H1 (cell line): ENCODE data around the gene CREB3L1. TPM values are rescaled to one million over a fixed set of nuclear protein-coding genes. Genes with fewer than 3 reads are reported as not detected.

Experiments used
- CTCF ChIA-PET: fragments of 300-600 bp; sonication (Branson Sonifier 250); formaldehyde crosslinking; loops from one replicate; lab custom pipeline; 2021; ENCODE audit not compliant: partially characterized antibody; lab: Charles Lee
- POLR2A ChIA-PET: fragments of 300-600 bp; sonication (Branson Sonifier 250); formaldehyde crosslinking; loops from one replicate; lab custom pipeline; 2021; ENCODE audit warnings: inconsistent platforms; ENCODE audit not compliant: partially characterized antibody; lab: Charles Lee
- DNase-seq, 2 experiments: peaks; one replicate each; pipeline versions ENCODE4 v3.0.0 to v3.0.0-alpha.2; 2010 to 2022; ENCODE audit warnings: low spot score in 2 of 2, low read depth in 1 of 2, mixed read lengths in 1 of 2
- FAIRE-seq: peaks from 2 replicates; lab custom pipeline; 2011; peaks lifted over from hg19 to GRCh38; lab: Jason Lieb, UNC
- H2AFZ ChIP-seq: 2 replicates; pipeline ENCODE4 v1.8.1; 2012; ENCODE audit warnings: low read length, inconsistent platforms
- H2AK5ac ChIP-seq: 2 replicates; pipeline ENCODE4 v1.6.1; 2013; ENCODE audit warnings: low read depth, low read length
- H2BK120ac ChIP-seq: replicated peaks from 2 replicates; pipeline ENCODE3; 2013; ENCODE audit warnings: low read depth, low read length, inconsistent platforms
- H2BK12ac ChIP-seq: 2 replicates; pipeline ENCODE4 v1.6.1; 2013; ENCODE audit warnings: low read depth, low read length
- H2BK15ac ChIP-seq: 2 replicates; pipeline ENCODE4 v1.6.1; 2013; ENCODE audit warnings: low read length
- H2BK20ac ChIP-seq: 2 replicates; pipeline ENCODE4 v1.6.1; 2013; ENCODE audit warnings: low read length
- H2BK5ac ChIP-seq: 2 replicates; pipeline ENCODE4 v1.6.1; 2013; ENCODE audit warnings: low read depth, low read length
- H3K14ac ChIP-seq: 2 replicates; pipeline ENCODE4 v1.6.1; 2013; ENCODE audit warnings: inconsistent platforms; ENCODE audit not compliant: insufficient read length
- H3K18ac ChIP-seq: 2 replicates; pipeline ENCODE4 v1.6.1; 2013; ENCODE audit warnings: low read length; ENCODE audit errors: extremely low read depth
- H3K23ac ChIP-seq: 2 replicates; pipeline ENCODE4 v1.6.1; 2013; ENCODE audit warnings: inconsistent platforms; ENCODE audit not compliant: insufficient read length
- H3K23me2 ChIP-seq: 2 replicates; pipeline ENCODE4 v1.6.1; 2013; ENCODE audit warnings: low read depth, low read length
- H3K27ac ChIP-seq: 2 replicates; pipeline ENCODE4 v1.6.1; 2011; ENCODE audit warnings: low read depth, low read length, inconsistent platforms
- H3K27me3 ChIP-seq, 4 experiments: replicated peaks in 1 of 4; 1 replicate in 1 of 4; 2 replicates in 3 of 4; pipeline versions ENCODE4 v1.6.1 to v1.8.1; 2011 to 2013; ENCODE audit warnings: low read length in 3 of 4, mild to moderate bottlenecking in 3 of 4, inconsistent platforms in 2 of 4, mixed read lengths in 2 of 4, moderate library complexity in 1 of 4; ENCODE audit not compliant: control insufficient read depth in 3 of 4, insufficient read depth in 3 of 4; ENCODE audit errors: extremely low read depth in 1 of 4
- H3K36me3 ChIP-seq, 4 experiments: 2 replicates each; pipeline versions ENCODE4 v1.6.1 to v1.8.1; 2011 to 2013; ENCODE audit warnings: mild to moderate bottlenecking in 4 of 4, low read length in 3 of 4, moderate library complexity in 2 of 4, control low read depth in 1 of 4, inconsistent platforms in 1 of 4; ENCODE audit not compliant: insufficient read depth in 4 of 4, control insufficient read depth in 2 of 4
- H3K4ac ChIP-seq: replicated peaks from 2 replicates; pipeline ENCODE3; 2013; ENCODE audit warnings: low read length, low read depth, mixed read lengths, inconsistent platforms; ENCODE audit not compliant: insufficient read length
- H3K4me1 ChIP-seq, 4 experiments: replicated peaks in 1 of 4; 1 replicate in 1 of 4; 2 replicates in 3 of 4; pipeline versions ENCODE4 v1.6.1 to v1.8.1; 2011 to 2013; ENCODE audit warnings: low read length in 3 of 4, inconsistent platforms in 2 of 4, mixed read lengths in 1 of 4; ENCODE audit not compliant: insufficient read depth in 4 of 4, control insufficient read depth in 3 of 4
- H3K4me2 ChIP-seq, 2 experiments: 2 replicates each; pipeline versions ENCODE4 v1.6.1 to v1.8.1; 2011 to 2013; ENCODE audit warnings: low read depth in 2 of 2, low read length in 2 of 2, control low read depth in 1 of 2, inconsistent platforms in 1 of 2, mild to moderate bottlenecking in 1 of 2; ENCODE audit not compliant: insufficient read depth in 1 of 2
- H3K4me3 ChIP-seq, 4 experiments: fragments of 200-600, 300-600 bp in 1 of 4; sonication (generic), shearing (Covaris generic), sonication (Bioruptor Twin) in 1 of 4; 2 replicates each; pipeline versions ENCODE4 v1.5.1 to v1.8.1; 2011 to 2016; ENCODE audit warnings: low read length in 4 of 4, low read depth in 3 of 4, control low read depth in 2 of 4, inconsistent platforms in 2 of 4, mild to moderate bottlenecking in 2 of 4, mixed read lengths in 1 of 4, moderate library complexity in 1 of 4; ENCODE audit not compliant: insufficient read depth in 2 of 4; ENCODE audit errors: extremely low read depth in 1 of 4
- H3K56ac ChIP-seq: replicated peaks from 2 replicates; pipeline ENCODE3; 2013; ENCODE audit warnings: low read depth, mild to moderate bottlenecking, mixed read lengths, low read length, inconsistent platforms; ENCODE audit not compliant: insufficient read length
- H3K79me1 ChIP-seq: 2 replicates; pipeline ENCODE4 v1.6.1; 2013; ENCODE audit warnings: low read depth, low read length, control low read depth
- H3K79me2 ChIP-seq, 2 experiments: 2 replicates each; pipeline versions ENCODE4 v1.6.1 to v1.8.1; 2012 to 2013; ENCODE audit warnings: low read length in 2 of 2, mild to moderate bottlenecking in 2 of 2, inconsistent platforms in 1 of 2; ENCODE audit not compliant: insufficient read depth in 2 of 2, control insufficient read depth in 1 of 2
- H3K9ac ChIP-seq, 4 experiments: replicated peaks in 1 of 4; 1 replicate in 1 of 4; 2 replicates in 3 of 4; pipeline versions ENCODE4 v1.6.1 to v1.8.1; 2011 to 2013; ENCODE audit warnings: low read depth in 3 of 4, low read length in 3 of 4, control low read depth in 2 of 4, mild to moderate bottlenecking in 2 of 4, moderate library complexity in 2 of 4, inconsistent platforms in 1 of 4; ENCODE audit errors: extremely low read depth in 1 of 4
- H3K9me3 ChIP-seq, 2 experiments: 2 replicates each; pipeline versions ENCODE4 v1.6.1 to v1.8.1; 2012 to 2013; ENCODE audit warnings: mild to moderate bottlenecking in 2 of 2, moderate library complexity in 2 of 2, control low read depth in 1 of 2, inconsistent platforms in 1 of 2, low read depth in 1 of 2, low read length in 1 of 2, mixed read lengths in 1 of 2; ENCODE audit not compliant: insufficient read depth in 2 of 2
- H4K20me1 ChIP-seq, 2 experiments: replicated peaks in 1 of 2; 2 replicates each; pipeline versions ENCODE3 to v1.8.1; 2011 to 2013; ENCODE audit warnings: inconsistent platforms in 2 of 2, low read length in 2 of 2, mild to moderate bottlenecking in 1 of 2; ENCODE audit not compliant: insufficient read depth in 2 of 2, control insufficient read depth in 1 of 2
- H4K5ac ChIP-seq: 2 replicates; pipeline ENCODE4 v1.6.1; 2013; ENCODE audit warnings: low read length, low read depth, mixed read lengths, inconsistent platforms; ENCODE audit not compliant: insufficient read length
- H4K8ac ChIP-seq: 2 replicates; pipeline ENCODE4 v1.8.0; 2013; ENCODE audit warnings: mild to moderate bottlenecking, moderate library complexity, low read length, inconsistent platforms; ENCODE audit not compliant: insufficient read depth; ENCODE audit errors: extremely low read depth
- H4K91ac ChIP-seq: replicated peaks from 2 replicates; pipeline ENCODE3; 2013; ENCODE audit warnings: low read length, mixed read lengths, inconsistent platforms; ENCODE audit not compliant: insufficient read length
- CBX5 ChIP-seq: fragments of 300-800, 300-1000 bp; sonication (generic); IDR thresholded peaks from 2 replicates; pipeline ENCODE4 v1.7.1; 2016; ENCODE audit warnings: antibody characterized with exemption, low read length, low read depth
- CTBP2 ChIP-seq: IDR thresholded peaks from 2 replicates; pipeline ENCODE4 v1.7.0; 2011; ENCODE audit warnings: borderline replicate concordance, mild to moderate bottlenecking, moderate library complexity, mixed read lengths, low read length; ENCODE audit not compliant: insufficient read depth, insufficient read length
- HDAC2 ChIP-seq, 2 experiments: fragments of 300-600 bp in 1 of 2; sonication (generic) in 1 of 2; IDR thresholded peaks; 2 replicates each; pipeline ENCODE4 v1.6.1; 2011 to 2012; ENCODE audit warnings: low read depth in 2 of 2, low read length in 2 of 2, mild to moderate bottlenecking in 2 of 2, moderate library complexity in 2 of 2, borderline replicate concordance in 1 of 2, inconsistent platforms in 1 of 2
- JUN ChIP-seq: IDR thresholded peaks from 2 replicates; pipeline ENCODE4 v1.6.1; 2011; ENCODE audit warnings: low read depth, mild to moderate bottlenecking, improper control_type of control experiment, low read length
- RAD21 ChIP-seq, 2 experiments: IDR thresholded peaks in 1 of 2; conservative IDR thresholded peaks in 1 of 2; 2 replicates each; pipeline ENCODE4 v1.6.1; 2011; ENCODE audit warnings: low read depth in 2 of 2, low read length in 2 of 2, improper control_type of control experiment in 1 of 2, inconsistent platforms in 1 of 2, mild to moderate bottlenecking in 1 of 2, moderate library complexity in 1 of 2
- TBP ChIP-seq: IDR thresholded peaks from 2 replicates; pipeline ENCODE4 v1.6.1; 2011; ENCODE audit warnings: low read depth, low read length, improper control_type of control experiment
- ZNF274 ChIP-seq: IDR thresholded peaks from 2 replicates; pipeline ENCODE4 v1.7.0; 2012; ENCODE audit warnings: low read length, borderline replicate concordance; ENCODE audit errors: extremely low read depth
- WGBS, 2 experiments: shearing (Covaris generic) in 1 of 2; methylation state at CpG; one replicate each; pipeline versions ENCODE4 v1.1.6 to v1.1.7; 2013 to 2015; ENCODE audit warnings: low lambda C conversion rate in 2 of 2, mixed read lengths in 2 of 2, inconsistent platforms in 1 of 2, low coverage in 1 of 2, missing lambda C conversion rate in 1 of 2; ENCODE audit not compliant: insufficient replicate concordance in 2 of 2, insufficient coverage in 1 of 2, insufficient read length in 1 of 2; ENCODE audit errors: extremely low coverage in 1 of 2, missing lambda C conversion rate in 1 of 2; 5-methylcytosine and 5-hydroxymethylcytosine counted together
- polyA plus RNA-seq, 7 experiments: library from polyadenylated mRNA; depleted of rRNA in 3 of 7; stranded (reverse) in 5 of 7; unstranded in 2 of 7; fragments of >200 nt in 5 of 7; fragments of 200-250 nt in 2 of 7; gene quantifications; 1 replicate in 5 of 7; 2 replicates in 1 of 7; 4 replicates in 1 of 7; pipeline versions ENCODE4 v1.2.1 to v1.2.3, GENCODE V29; 2011 to 2013; ENCODE audit warnings: missing spikeins in 2 of 7, mixed read lengths in 2 of 7
- total RNA-seq: library from RNA; stranded (reverse); fragmentation: NEBNext Ultra II Directional; extraction: Animal tissue kit (Norgen Biotek cat#: 25700); gene quantifications from 2 replicates; pipeline ENCODE4 v1.2.1, GENCODE V29; 2021
- TF ChIP-seq, protein P1 (sequence below), 3 experiments: IDR thresholded peaks; 1 replicate in 2 of 3; 2 replicates in 1 of 3; pipeline versions ENCODE4 v1.5.1 to v1.6.1; 2011; ENCODE audit warnings: low read length in 3 of 3, mild to moderate bottlenecking in 3 of 3, inconsistent platforms in 2 of 3, low read depth in 1 of 3, moderate library complexity in 1 of 3; ENCODE audit not compliant: insufficient read depth in 1 of 3; ENCODE audit errors: control extremely low read depth in 1 of 3
- TF ChIP-seq, protein P2 (sequence below): IDR thresholded peaks from 2 replicates; pipeline ENCODE4 v1.6.1; 2012; ENCODE audit warnings: inconsistent platforms

Gene CREB3L1
- total and polyA plus RNA-seq, 2 of the 8 experiments (the other 6 are each of a cell fraction or from before 2014, with no cell fraction given), result 4.1 to 12.7 TPM

DNA sequence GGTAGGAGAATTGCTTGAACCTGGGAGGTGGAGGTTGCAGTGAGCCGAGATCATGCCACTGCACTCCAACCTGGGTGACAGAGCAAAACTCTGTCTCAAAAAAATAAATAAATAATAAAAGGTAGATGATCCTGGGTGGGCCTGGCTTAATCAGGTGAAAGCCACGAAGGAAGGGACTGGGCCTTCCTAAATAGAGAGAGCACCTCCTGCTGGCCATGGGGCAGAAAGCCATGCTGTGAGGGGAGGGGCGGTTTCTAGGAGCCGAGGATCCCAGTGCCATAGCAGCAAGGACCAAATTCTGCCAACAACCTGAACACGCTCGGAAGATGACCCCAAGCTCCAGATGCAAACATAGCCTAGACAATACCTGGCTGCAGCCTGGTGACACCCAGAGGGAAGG is 45.3 kb downstream of the CREB3L1 start:
- Histone ChIP-seq H2BK15ac (no peak overlapping the region), H3K4me2 (no peak overlapping the region), H3K9ac (no peak overlapping the region), H3K18ac (no peak overlapping the region), H2BK20ac (no peak overlapping the region), H4K8ac (no peak overlapping the region), H3K4ac (peak overlapping the region; percentile 91), H4K5ac (no peak overlapping the region), H2BK5ac (no peak overlapping the region), H2BK12ac (no peak overlapping the region; the same call in 1 of the 2 replicates), H3K36me3 (0 out of 8 replicates have a peak, but pooled peaks cover 0 to 4% (median 0%) of the 10 kb centered on the region in 4 experiments), H3K4me1 (no peaks in the 10 kb centered on the region; a peak in 1 of 7 replicates), H4K91ac (peak overlapping the region; percentile 44), H2AFZ (no peak overlapping the region), H3K14ac (no peak overlapping the region), H2AK5ac (no peak overlapping the region; the same call in 1 of the 2 replicates), H3K27me3 (no peaks in the 10 kb centered on the region), H3K9me3 (no peaks in the 10 kb centered on the region), H3K79me2 (no peaks in the 10 kb centered on the region), H2BK120ac (no peak overlapping the region), H3K4me3 (no peak overlapping the region), H3K23ac (no peak overlapping the region), H3K79me1 (no peaks in the 10 kb centered on the region), H3K27ac (no peak overlapping the region), H3K56ac (no peak overlapping the region), H4K20me1 (no peaks in the 10 kb centered on the region), H3K23me2 (no peaks in the 10 kb centered on the region)
- FAIRE-seq (peak; percentile 36), DNase-seq (peak in 1 of 2 experiments; percentile 82)
- WGBS, 2 experiments, result 87% methylated on average over 6 of the region's 6 CpGs; no CpG with 5 or more reads in 1 of the 2 experiments
- CTCF ChIA-PET, result interaction anchor here (0.6 to 42.5 kb wide), 13 partner anchors 4 to 223 kb away, joined by 3 to 1004 read pairs (median 7); partner anchors contain the start of genes DGKZ and MDK
- POLR2A ChIA-PET, result interaction anchor here (1.3 to 2.0 kb wide), 5 partner anchors 14 to 80 kb away, joined by 3 to 5 read pairs (median 4); no protein-coding TSS in a partner anchor
- TF ChIP-seq, protein P1, sequence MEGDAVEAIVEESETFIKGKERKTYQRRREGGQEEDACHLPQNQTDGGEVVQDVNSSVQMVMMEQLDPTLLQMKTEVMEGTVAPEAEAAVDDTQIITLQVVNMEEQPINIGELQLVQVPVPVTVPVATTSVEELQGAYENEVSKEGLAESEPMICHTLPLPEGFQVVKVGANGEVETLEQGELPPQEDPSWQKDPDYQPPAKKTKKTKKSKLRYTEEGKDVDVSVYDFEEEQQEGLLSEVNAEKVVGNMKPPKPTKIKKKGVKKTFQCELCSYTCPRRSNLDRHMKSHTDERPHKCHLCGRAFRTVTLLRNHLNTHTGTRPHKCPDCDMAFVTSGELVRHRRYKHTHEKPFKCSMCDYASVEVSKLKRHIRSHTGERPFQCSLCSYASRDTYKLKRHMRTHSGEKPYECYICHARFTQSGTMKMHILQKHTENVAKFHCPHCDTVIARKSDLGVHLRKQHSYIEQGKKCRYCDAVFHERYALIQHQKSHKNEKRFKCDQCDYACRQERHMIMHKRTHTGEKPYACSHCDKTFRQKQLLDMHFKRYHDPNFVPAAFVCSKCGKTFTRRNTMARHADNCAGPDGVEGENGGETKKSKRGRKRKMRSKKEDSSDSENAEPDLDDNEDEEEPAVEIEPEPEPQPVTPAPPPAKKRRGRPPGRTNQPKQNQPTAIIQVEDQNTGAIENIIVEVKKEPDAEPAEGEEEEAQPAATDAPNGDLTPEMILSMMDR (IDR thresholded peaks at IDR 0.05; ENCODE audit: control extremely low read depth in 1 of 3, insufficient read depth in 1 of 3, low read depth in 1 of 3, low read length in 3 of 3), result peak; percentile 65 to 84 (median 82)
- TF ChIP-seq JUN (no peak), RAD21 (IDR thresholded peaks at IDR 0.05 in 1 of 2, conservative IDR thresholded peaks at IDR 0.05 in 1 of 2; ENCODE audit: low read depth in 2 of 2, low read length in 2 of 2) (peak; percentile 34 to 66), CBX5 (no peak), HDAC2 (IDR thresholded peaks at IDR 0.05; ENCODE audit: borderline replicate concordance in 1 of 2, low read depth in 2 of 2, low read length in 2 of 2) (no peak), TBP (no peak), ZNF274 (no peak), CTBP2 (no peak)
- TF ChIP-seq, protein P2, sequence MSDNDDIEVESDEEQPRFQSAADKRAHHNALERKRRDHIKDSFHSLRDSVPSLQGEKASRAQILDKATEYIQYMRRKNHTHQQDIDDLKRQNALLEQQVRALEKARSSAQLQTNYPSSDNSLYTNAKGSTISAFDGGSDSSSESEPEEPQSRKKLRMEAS, result peak; percentile 38; the same call in 1 of the 2 replicates
